K562 (cell line): ENCODE results near the gene ST14. TPM values are rescaled to one million over a fixed set of nuclear protein-coding genes. Genes with fewer than 3 reads are reported as not detected.

Experiments
- BCOR ChIP-seq: fragments of 450-650 bp; IDR thresholded peaks from 2 replicates; pipeline ENCODE4 v1.6.1; 2016
- CTBP1 ChIP-seq: fragments of 450-650 bp; IDR thresholded peaks from 2 replicates; pipeline ENCODE4 v1.6.1; 2016; ENCODE audit warnings: borderline replicate concordance
- CXXC5 ChIP-seq: fragments of 250-450 bp; sonication (Bioruptor Pico); IDR thresholded peaks from 2 replicates; pipeline ENCODE4 v1.8.0; 2022; ENCODE audit warnings: inconsistent platforms, mild to moderate bottlenecking, moderate library complexity
- EP400 ChIP-seq: fragments of 450-650 bp; IDR thresholded peaks from 2 replicates; pipeline ENCODE4 v1.6.1; 2017; ENCODE audit warnings: antibody characterized with exemption, mild to moderate bottlenecking, moderate library complexity
- JUND ChIP-seq, 2 experiments: IDR thresholded peaks; 2 replicates in 1 of 2; 3 replicates in 1 of 2; pipeline ENCODE4 v1.6.1; 2011; ENCODE audit warnings: borderline replicate concordance in 2 of 2, low read depth in 2 of 2, low read length in 2 of 2, improper control_type of control experiment in 1 of 2, missing biosample characterization in 1 of 2, missing genetic modification characterization in 1 of 2, missing genetic modification reagents in 1 of 2
- KDM5B ChIP-seq: fragments of 200-600 bp; sonication (generic); IDR thresholded peaks from 2 replicates; pipeline ENCODE4 v1.6.1; 2012; ENCODE audit warnings: low read depth, mild to moderate bottlenecking, moderate library complexity, low read length, control low read depth, inconsistent platforms; ENCODE audit not compliant: insufficient replicate concordance
- NR2C2 ChIP-seq, 2 experiments: fragments of 200-800 bp in 1 of 2; sonication (Bioruptor generic) in 1 of 2; sonication (generic) in 1 of 2; formaldehyde crosslinking in 1 of 2; IDR thresholded peaks; 2 replicates each; pipeline versions ENCODE4 v1.6.1 to v1.8.0; 2016 to 2022; ENCODE audit warnings: mild to moderate bottlenecking in 1 of 2, missing compliant biosample characterization in 1 of 2, missing genetic modification characterization in 1 of 2, missing genetic modification reagents in 1 of 2
- OTX1 ChIP-seq: fragments of 450-650 bp; formaldehyde crosslinking; IDR thresholded peaks from 2 replicates; pipeline ENCODE4 v1.4.0; 2022; ENCODE audit warnings: mild to moderate bottlenecking
- SMARCC2 ChIP-seq: fragments of 450-650 bp; IDR thresholded peaks from 2 replicates; pipeline ENCODE4 v1.6.1; 2017; ENCODE audit warnings: antibody characterized with exemption, moderate library complexity, mild to moderate bottlenecking, low read depth
- SRSF1 ChIP-seq: fragments of 200-400 bp; formaldehyde crosslinking; IDR thresholded peaks from 2 replicates; pipeline ENCODE4 v1.6.1; 2017; ENCODE audit warnings: mild to moderate bottlenecking, low read depth, low read length, moderate library complexity
- TAL1 ChIP-seq: fragments of 450-650 bp; IDR thresholded peaks from 2 replicates; pipeline ENCODE4 v1.6.1; 2016; ENCODE audit warnings: mild to moderate bottlenecking
- polyA plus RNA-seq, 8 experiments: library from polyadenylated mRNA; depleted of rRNA in 4 of 8; stranded (reverse) in 5 of 8; unstranded in 3 of 8; fragments of >200 nt; fragmentation: Nextera tagmentation in 2 of 8; fragmentation: Illumina TruSeq in 1 of 8; extraction: Ambion mirVana in 2 of 8; extraction: Trizol in 1 of 8; gene quantifications; 2 replicates each; pipeline versions ENCODE4 v1.2.1 to v1.2.3, GENCODE V29; 2011 to 2014; ENCODE audit warnings: inconsistent platforms in 1 of 8, missing spikeins in 1 of 8
- total RNA-seq, 7 experiments: library from RNA; depleted of rRNA in 6 of 7; stranded (reverse); fragments of >200 nt in 6 of 7; fragmentation: Illumina TruSeq in 2 of 7; extraction: Trizol in 2 of 7; gene quantifications; 2 replicates each; pipeline versions ENCODE4 v1.2.1 to v1.2.3, GENCODE V29; 2011 to 2021; ENCODE audit warnings: low replicate concordance in 1 of 7
- TF ChIP-seq, protein P1 (sequence below), 3 experiments: IDR thresholded peaks in 2 of 3; conservative IDR thresholded peaks in 1 of 3; 2 replicates each; pipeline ENCODE4 v1.5.1; 2011 to 2012; ENCODE audit warnings: low read length in 3 of 3, mild to moderate bottlenecking in 3 of 3, control low read depth in 2 of 3, improper control_type of control experiment in 1 of 3, inconsistent platforms in 1 of 3, low read depth in 1 of 3, mixed read lengths in 1 of 3, moderate library complexity in 1 of 3; ENCODE audit not compliant: insufficient read depth in 2 of 3
- TF ChIP-seq, protein P2 (sequence below): sonication (generic); formaldehyde crosslinking; IDR thresholded peaks from 2 replicates; pipeline ENCODE4 v1.5.0; 2020; ENCODE audit warnings: missing genetic modification reagents
- TF ChIP-seq, protein P3 (sequence below): sonication (generic); formaldehyde crosslinking; IDR thresholded peaks from 2 replicates; pipeline ENCODE4 v1.8.1; 2023; ENCODE audit warnings: missing genetic modification reagents, mild to moderate bottlenecking, borderline replicate concordance

The ST14 gene
- total and polyA plus RNA-seq, 9 of the 15 experiments (the other 6 are each of a cell fraction or from before 2014, with no cell fraction given) = 0.08 to 0.20 TPM; not detected in 7

DNA sequence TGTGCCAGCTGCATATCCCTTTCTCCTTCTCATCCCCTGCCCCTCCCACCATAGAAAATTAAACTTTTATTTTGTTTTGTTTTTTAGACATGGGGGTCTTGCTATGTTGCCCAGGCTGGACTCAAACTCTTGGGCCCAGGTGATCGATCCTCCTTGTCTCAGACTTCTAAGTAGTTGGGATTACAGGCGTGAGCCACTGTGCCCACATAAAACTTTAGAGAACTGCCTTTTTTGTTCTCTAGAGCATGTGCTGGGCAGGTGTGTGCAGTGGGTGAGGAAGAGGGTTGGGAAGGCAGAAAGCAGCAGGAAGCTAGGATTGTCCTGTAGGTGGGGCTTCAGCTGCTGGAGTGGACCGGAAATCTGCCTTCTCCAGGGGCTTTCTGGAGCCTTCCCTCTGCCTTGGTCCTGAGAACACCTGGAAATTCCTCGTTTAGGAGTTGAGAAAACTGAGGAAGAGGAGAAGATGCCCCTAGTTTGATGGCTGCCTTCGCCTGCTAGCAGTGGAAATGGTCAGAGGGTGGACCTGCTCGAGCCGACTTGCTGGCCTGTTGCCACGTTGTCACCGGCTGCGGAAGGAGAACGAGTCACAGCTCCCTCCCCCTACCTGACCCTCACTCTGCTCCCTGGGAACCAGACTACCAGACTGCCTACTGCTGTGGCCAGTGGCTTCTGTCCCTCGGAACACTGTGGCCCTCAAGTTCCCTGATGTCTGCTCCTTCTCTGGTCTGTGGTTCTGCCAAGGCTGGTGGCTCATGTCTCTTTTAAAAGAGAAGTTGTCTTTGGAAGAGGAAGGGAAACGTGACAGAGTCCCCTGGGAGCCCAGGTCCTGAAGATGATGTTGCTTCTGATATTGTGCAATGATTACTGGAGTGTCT lies 4.0 kb downstream of the ST14 start (continued):
- TF ChIP-seq KDM5B = no peak
- TF ChIP-seq, protein P1, sequence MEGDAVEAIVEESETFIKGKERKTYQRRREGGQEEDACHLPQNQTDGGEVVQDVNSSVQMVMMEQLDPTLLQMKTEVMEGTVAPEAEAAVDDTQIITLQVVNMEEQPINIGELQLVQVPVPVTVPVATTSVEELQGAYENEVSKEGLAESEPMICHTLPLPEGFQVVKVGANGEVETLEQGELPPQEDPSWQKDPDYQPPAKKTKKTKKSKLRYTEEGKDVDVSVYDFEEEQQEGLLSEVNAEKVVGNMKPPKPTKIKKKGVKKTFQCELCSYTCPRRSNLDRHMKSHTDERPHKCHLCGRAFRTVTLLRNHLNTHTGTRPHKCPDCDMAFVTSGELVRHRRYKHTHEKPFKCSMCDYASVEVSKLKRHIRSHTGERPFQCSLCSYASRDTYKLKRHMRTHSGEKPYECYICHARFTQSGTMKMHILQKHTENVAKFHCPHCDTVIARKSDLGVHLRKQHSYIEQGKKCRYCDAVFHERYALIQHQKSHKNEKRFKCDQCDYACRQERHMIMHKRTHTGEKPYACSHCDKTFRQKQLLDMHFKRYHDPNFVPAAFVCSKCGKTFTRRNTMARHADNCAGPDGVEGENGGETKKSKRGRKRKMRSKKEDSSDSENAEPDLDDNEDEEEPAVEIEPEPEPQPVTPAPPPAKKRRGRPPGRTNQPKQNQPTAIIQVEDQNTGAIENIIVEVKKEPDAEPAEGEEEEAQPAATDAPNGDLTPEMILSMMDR (IDR thresholded peaks at IDR 0.05 in 2 of 3, conservative IDR thresholded peaks at IDR 0.05 in 1 of 3; ENCODE audit: insufficient read depth in 2 of 3, low read depth in 1 of 3, low read length in 3 of 3) = peak in 1 of 3 experiments; percentile 17; a peak in 2 of 6 replicates
- TF ChIP-seq BCOR = peak; percentile 73
- TF ChIP-seq OTX1 (CRISPR knock-in tag) = no peak
- no peak for TF ChIP-seq JUND (IDR thresholded peaks at IDR 0.05; ENCODE audit: borderline replicate concordance, low read depth, low read length)
- no peak for TF ChIP-seq JUND (tag; IDR thresholded peaks at IDR 0.05; ENCODE audit: borderline replicate concordance, low read depth, low read length)
- TF ChIP-seq, protein P2, sequence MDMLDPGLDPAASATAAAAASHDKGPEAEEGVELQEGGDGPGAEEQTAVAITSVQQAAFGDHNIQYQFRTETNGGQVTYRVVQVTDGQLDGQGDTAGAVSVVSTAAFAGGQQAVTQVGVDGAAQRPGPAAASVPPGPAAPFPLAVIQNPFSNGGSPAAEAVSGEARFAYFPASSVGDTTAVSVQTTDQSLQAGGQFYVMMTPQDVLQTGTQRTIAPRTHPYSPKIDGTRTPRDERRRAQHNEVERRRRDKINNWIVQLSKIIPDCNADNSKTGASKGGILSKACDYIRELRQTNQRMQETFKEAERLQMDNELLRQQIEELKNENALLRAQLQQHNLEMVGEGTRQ = no peak
- TF ChIP-seq EP400 = peak; percentile 71
- TF ChIP-seq CXXC5 = 0 out of 2 replicates have a peak, but pooled peaks have one; percentile 20
- TF ChIP-seq NR2C2 (CRISPR knock-in tag; IDR thresholded peaks at IDR 0.05) = no peak
- no peak; the same call in 1 of the 2 replicates for TF ChIP-seq NR2C2 (tag; IDR thresholded peaks at IDR 0.05)
- TF ChIP-seq SRSF1 = no peak
- no peak for TF ChIP-seq TAL1
- TF ChIP-seq, protein P3, sequence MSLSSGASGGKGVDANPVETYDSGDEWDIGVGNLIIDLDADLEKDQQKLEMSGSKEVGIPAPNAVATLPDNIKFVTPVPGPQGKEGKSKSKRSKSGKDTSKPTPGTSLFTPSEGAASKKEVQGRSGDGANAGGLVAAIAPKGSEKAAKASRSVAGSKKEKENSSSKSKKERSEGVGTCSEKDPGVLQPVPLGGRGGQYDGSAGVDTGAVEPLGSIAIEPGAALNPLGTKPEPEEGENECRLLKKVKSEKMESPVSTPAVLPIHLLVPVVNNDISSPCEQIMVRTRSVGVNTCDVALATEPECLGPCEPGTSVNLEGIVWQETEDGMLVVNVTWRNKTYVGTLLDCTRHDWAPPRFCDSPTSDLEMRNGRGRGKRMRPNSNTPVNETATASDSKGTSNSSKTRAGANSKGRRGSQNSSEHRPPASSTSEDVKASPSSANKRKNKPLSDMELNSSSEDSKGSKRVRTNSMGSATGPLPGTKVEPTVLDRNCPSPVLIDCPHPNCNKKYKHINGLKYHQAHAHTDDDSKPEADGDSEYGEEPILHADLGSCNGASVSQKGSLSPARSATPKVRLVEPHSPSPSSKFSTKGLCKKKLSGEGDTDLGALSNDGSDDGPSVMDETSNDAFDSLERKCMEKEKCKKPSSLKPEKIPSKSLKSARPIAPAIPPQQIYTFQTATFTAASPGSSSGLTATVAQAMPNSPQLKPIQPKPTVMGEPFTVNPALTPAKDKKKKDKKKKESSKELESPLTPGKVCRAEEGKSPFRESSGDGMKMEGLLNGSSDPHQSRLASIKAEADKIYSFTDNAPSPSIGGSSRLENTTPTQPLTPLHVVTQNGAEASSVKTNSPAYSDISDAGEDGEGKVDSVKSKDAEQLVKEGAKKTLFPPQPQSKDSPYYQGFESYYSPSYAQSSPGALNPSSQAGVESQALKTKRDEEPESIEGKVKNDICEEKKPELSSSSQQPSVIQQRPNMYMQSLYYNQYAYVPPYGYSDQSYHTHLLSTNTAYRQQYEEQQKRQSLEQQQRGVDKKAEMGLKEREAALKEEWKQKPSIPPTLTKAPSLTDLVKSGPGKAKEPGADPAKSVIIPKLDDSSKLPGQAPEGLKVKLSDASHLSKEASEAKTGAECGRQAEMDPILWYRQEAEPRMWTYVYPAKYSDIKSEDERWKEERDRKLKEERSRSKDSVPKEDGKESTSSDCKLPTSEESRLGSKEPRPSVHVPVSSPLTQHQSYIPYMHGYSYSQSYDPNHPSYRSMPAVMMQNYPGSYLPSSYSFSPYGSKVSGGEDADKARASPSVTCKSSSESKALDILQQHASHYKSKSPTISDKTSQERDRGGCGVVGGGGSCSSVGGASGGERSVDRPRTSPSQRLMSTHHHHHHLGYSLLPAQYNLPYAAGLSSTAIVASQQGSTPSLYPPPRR (CRISPR knock-in tag) = no peak
- TF ChIP-seq CTBP1 = peak; percentile 38; the same call in 1 of the 2 replicates
- TF ChIP-seq SMARCC2 = no peak
